ENCODE measurements around the gene SIDT2.

- TF ChIP-seq CTCF (conservative IDR thresholded peaks at IDR 0.05; ENCODE audit: low read length): peak; percentile 51
- no peak for TF ChIP-seq EZH2phosphoT487 (IDR thresholded peaks at IDR 0.05; ENCODE audit: borderline replicate concordance, low read depth, low read length)
These were observed 33.2 kb upstream of the SIDT2 start for GRCh38 chr11:117145393-117145761.

Data from OCI-LY7 (cell line).